RPMI8226 (cell line): ENCODE measurements around the gene SCN3A.

Source experiments
- DNase-seq: peaks from one replicate; pipeline ENCODE4 v3.0.0-alpha.2; 2015

Gene SCN3A

GRCh38 chr2:165203689-165204559 lies at the start of gene SCN3A:
Gene SCN3A (minus strand): TSS chr2:165204050. CDS start chr2:165176394, 27,656 bp downstream.
- DNase-seq = peak; percentile 35

- DNase-seq = no peak
Observed at GRCh38 chr2:165253178-165253577, 49.3 kb upstream of the SCN3A start.

- no peak for DNase-seq
Observed at GRCh38 chr2:165251366-165251765, 47.5 kb upstream of the SCN3A start.

GRCh38 chr2:165248238-165248637 lies 44.4 kb upstream of the SCN3A start:
- DNase-seq = no peak

- no peak for DNase-seq
Observed at GRCh38 chr2:165245081-165245793, 41.4 kb upstream of the SCN3A start.

GRCh38 chr2:165240916-165241315 lies 37.1 kb upstream of the SCN3A start:
- DNase-seq = no peak

- no peak for DNase-seq
Observed at GRCh38 chr2:165239856-165240515, 36.1 kb upstream of the SCN3A start.

- DNase-seq = peak; percentile 41
Observed at GRCh38 chr2:165239230-165239629, 35.4 kb upstream of the SCN3A start, which contains the start of gene SCN2A. Gene SCN2A (plus strand): TSS chr2:165239414. CDS start chr2:165295824, 56,410 bp downstream.

GRCh38 chr2:165238295-165238694 lies 34.4 kb upstream of the SCN3A start:
- DNase-seq = peak; percentile 14

GRCh38 chr2:165237056-165237455 lies 33.2 kb upstream of the SCN3A start:
- DNase-seq = no peak

GRCh38 chr2:165227571-165227970 lies 23.7 kb upstream of the SCN3A start:
- no peak for DNase-seq

GRCh38 chr2:165224941-165225340 lies 21.1 kb upstream of the SCN3A start:
- DNase-seq = no peak

GRCh38 chr2:165219481-165219880 lies 15.6 kb upstream of the SCN3A start:
- no peak for DNase-seq

GRCh38 chr2:165214093-165214492 lies 10.2 kb upstream of the SCN3A start:
- no peak for DNase-seq

- DNase-seq = no peak
Observed at GRCh38 chr2:165208094-165208493, 4.2 kb upstream of the SCN3A start.

- DNase-seq = no peak
Observed at GRCh38 chr2:165205865-165206264, 2.0 kb upstream of the SCN3A start.

- DNase-seq = no peak
Observed at GRCh38 chr2:165202239-165202638, 1.6 kb downstream of the SCN3A start.

- DNase-seq = no peak
Observed at GRCh38 chr2:165198181-165198580, 5.7 kb downstream of the SCN3A start.

GRCh38 chr2:165197346-165197745 lies 6.5 kb downstream of the SCN3A start:
- DNase-seq = no peak

GRCh38 chr2:165196411-165196810 lies 7.4 kb downstream of the SCN3A start:
- DNase-seq = no peak

GRCh38 chr2:165193178-165193777 lies 10.6 kb downstream of the SCN3A start:
- DNase-seq = no peak

- DNase-seq = no peak
Observed at GRCh38 chr2:165192729-165193128, 11.1 kb downstream of the SCN3A start.
